SK-N-SH (cell line): ENCODE results near the gene KIF5C. TPM values are rescaled to one million over a fixed set of nuclear protein-coding genes. Genes with fewer than 3 reads are reported as not detected.

ENCODE experiments used
- CTCF ChIA-PET: fragments of 300-600, 350-600 bp; formaldehyde crosslinking; extraction: SDS; loops from one replicate; lab custom pipeline; 2021; lab: Yijun Ruan, JAX
- POLR2A ChIA-PET: fragments of 350-600 bp; sonication (Branson Sonifier 250); formaldehyde crosslinking; extraction: SDS; loops from one replicate; lab custom pipeline; 2020; ENCODE audit warnings: antibody characterized with exemption, inconsistent platforms; lab: Yijun Ruan, JAX
- DNase-seq: peaks from one replicate; pipeline ENCODE4 v3.0.0; 2012
- H2AFZ ChIP-seq: fragments of 200-600 bp; sonication (generic); 2 replicates; pipeline ENCODE4 v1.8.1; 2016; ENCODE audit warnings: antibody characterized with exemption, mild to moderate bottlenecking, low read depth
- H3F3A ChIP-seq: fragments of 200-600 bp; sonication (generic); replicated peaks from 2 replicates; pipeline ENCODE3; 2016; ENCODE audit warnings: antibody characterized with exemption, mild to moderate bottlenecking; ENCODE audit not compliant: insufficient read depth
- H3K27ac ChIP-seq, 2 experiments: fragments of 200-500 bp in 1 of 2; fragments of 200-600 bp in 1 of 2; sonication (Bioruptor generic) in 1 of 2; sonication (generic), shearing (Covaris generic) in 1 of 2; 2 replicates each; pipeline versions ENCODE4 v1.5.1 to v1.6.1; 2014 to 2016; ENCODE audit warnings: low read depth in 2 of 2, inconsistent platforms in 1 of 2, low read length in 1 of 2, mild to moderate bottlenecking in 1 of 2, mixed read lengths in 1 of 2
- H3K27me3 ChIP-seq: fragments of 200-600 bp; sonication (generic), shearing (Covaris generic); 2 replicates; pipeline ENCODE4 v1.6.1; 2016; ENCODE audit warnings: mixed run types; ENCODE audit not compliant: insufficient read depth
- H3K36me3 ChIP-seq, 2 experiments: fragments of 200-500 bp in 1 of 2; fragments of 200-600 bp in 1 of 2; sonication (Bioruptor generic) in 1 of 2; sonication (generic) in 1 of 2; replicated peaks in 1 of 2; 2 replicates each; pipeline versions ENCODE3 to v1.5.1; 2014 to 2016; ENCODE audit warnings: low read length in 1 of 2, mild to moderate bottlenecking in 1 of 2; ENCODE audit not compliant: insufficient read depth in 2 of 2, control insufficient read depth in 1 of 2
- H3K4me1 ChIP-seq, 2 experiments: fragments of 200-500 bp in 1 of 2; fragments of 200-600 bp in 1 of 2; sonication (Bioruptor generic) in 1 of 2; sonication (generic), shearing (Covaris generic) in 1 of 2; 2 replicates each; pipeline versions ENCODE4 v1.5.1 to v1.6.1; 2014 to 2016; ENCODE audit warnings: low read depth in 1 of 2, low read length in 1 of 2, mixed run types in 1 of 2; ENCODE audit not compliant: insufficient read depth in 2 of 2, control insufficient read depth in 1 of 2
- H3K4me2 ChIP-seq: fragments of 200-600 bp; sonication (generic), shearing (Covaris generic); 2 replicates; pipeline ENCODE4 v1.6.1; 2017; ENCODE audit warnings: mixed run types
- H3K4me3 ChIP-seq, 2 experiments: fragments of 200-500 bp in 1 of 2; fragments of 200-600 bp in 1 of 2; sonication (Bioruptor generic) in 1 of 2; sonication (generic), shearing (Covaris generic) in 1 of 2; 2 replicates each; pipeline versions ENCODE4 v1.5.1 to v1.8.1; 2014 to 2016; ENCODE audit warnings: low read depth in 2 of 2, inconsistent platforms in 1 of 2, low read length in 1 of 2, mild to moderate bottlenecking in 1 of 2, mixed read lengths in 1 of 2, moderate library complexity in 1 of 2
- H3K79me2 ChIP-seq: fragments of 200-600 bp; sonication (generic); 2 replicates; pipeline ENCODE4 v1.8.1; 2017; ENCODE audit warnings: mild to moderate bottlenecking; ENCODE audit not compliant: insufficient read depth
- H3K9ac ChIP-seq: fragments of 200-600 bp; sonication (generic); 2 replicates; pipeline ENCODE4 v1.6.1; 2017; ENCODE audit warnings: mixed run types
- H3K9me2 ChIP-seq: fragments of 200-600 bp; sonication (generic); 2 replicates; pipeline ENCODE4 v1.6.1; 2017; ENCODE audit warnings: mixed run types
- H3K9me3 ChIP-seq: fragments of 200-600 bp; sonication (generic); 2 replicates; pipeline ENCODE4 v1.6.1; 2017; ENCODE audit warnings: mixed run types, mild to moderate bottlenecking, moderate library complexity
- H4K20me1 ChIP-seq: fragments of 200-600 bp; sonication (generic); 2 replicates; pipeline ENCODE4 v1.6.1; 2017; ENCODE audit warnings: mild to moderate bottlenecking, mixed run types; ENCODE audit not compliant: insufficient read depth
- ELF1 ChIP-seq: IDR thresholded peaks from 2 replicates; pipeline ENCODE4 v1.4.0; 2012
- EP300 ChIP-seq, 2 experiments: IDR thresholded peaks; 2 replicates each; pipeline versions ENCODE4 v1.4.0 to v1.6.1; 2012; ENCODE audit warnings: borderline replicate concordance in 1 of 2, low read depth in 1 of 2, low read length in 1 of 2
- EZH2phosphoT487 ChIP-seq: fragments of 200-600 bp; sonication (generic); IDR thresholded peaks from 2 replicates; pipeline ENCODE4 v1.6.1; 2017; ENCODE audit warnings: low read depth, mixed run types, mild to moderate bottlenecking, antibody characterized with exemption, moderate library complexity, borderline replicate concordance
- FOSL2 ChIP-seq: IDR thresholded peaks from 2 replicates; pipeline ENCODE4 v1.4.0; 2012; ENCODE audit warnings: low read depth, mild to moderate bottlenecking, moderate library complexity, borderline replicate concordance
- GATA2 ChIP-seq: sonication (generic); formaldehyde crosslinking; IDR thresholded peaks from 2 replicates; pipeline ENCODE4 v1.5.0; 2020; ENCODE audit warnings: mild to moderate bottlenecking, missing genetic modification reagents
- MEF2A ChIP-seq: IDR thresholded peaks from 2 replicates; pipeline ENCODE4 v1.4.0; 2012; ENCODE audit warnings: low read depth, borderline replicate concordance
- MXI1 ChIP-seq: IDR thresholded peaks from 2 replicates; pipeline ENCODE4 v1.6.1; 2012; ENCODE audit warnings: mild to moderate bottlenecking, low read depth, low read length, improper control_type of control experiment
- NRF1 ChIP-seq: IDR thresholded peaks from 2 replicates; pipeline ENCODE4 v1.6.1; 2012; ENCODE audit warnings: low read depth, mild to moderate bottlenecking, low read length
- RAD21 ChIP-seq: IDR thresholded peaks from 2 replicates; pipeline ENCODE4 v1.6.1; 2012; ENCODE audit warnings: mild to moderate bottlenecking, low read length
- RCOR1 ChIP-seq: fragments of 150-350 bp; IDR thresholded peaks from 2 replicates; pipeline ENCODE4 v1.6.1; 2017; ENCODE audit warnings: antibody characterized with exemption, low read length
- RFX5 ChIP-seq: IDR thresholded peaks from 2 replicates; pipeline ENCODE4 v1.6.1; 2012; ENCODE audit warnings: mild to moderate bottlenecking, improper control_type of control experiment, low read length
- RXRA ChIP-seq: IDR thresholded peaks from 2 replicates; pipeline ENCODE4 v1.4.0; 2012; ENCODE audit warnings: low read depth, mild to moderate bottlenecking, borderline replicate concordance
- TAF1 ChIP-seq: IDR thresholded peaks from 2 replicates; pipeline ENCODE4 v1.6.1; 2012; ENCODE audit warnings: low read depth, mild to moderate bottlenecking, low read length, moderate library complexity, borderline replicate concordance
- YY1 ChIP-seq: IDR thresholded peaks from 2 replicates; pipeline ENCODE4 v1.4.0; 2012; ENCODE audit warnings: low read depth, mild to moderate bottlenecking
- WGBS: methylation state at CpG from one replicate; pipeline ENCODE4 v1.1.6; 2017; ENCODE audit warnings: low lambda C conversion rate; 5-methylcytosine and 5-hydroxymethylcytosine counted together
- polyA plus RNA-seq, 3 experiments: library from polyadenylated mRNA; depleted of rRNA; stranded (reverse); fragments of >200 nt; gene quantifications; 2 replicates each; pipeline ENCODE4 v1.2.3, GENCODE V29; 2012
- TF ChIP-seq, protein P1 (sequence below): fragments of 150-350 bp; IDR thresholded peaks from 2 replicates; pipeline ENCODE4 v1.6.1; 2016; ENCODE audit warnings: mild to moderate bottlenecking, low read depth, low read length
- TF ChIP-seq, protein P2 (sequence below): IDR thresholded peaks from 2 replicates; pipeline ENCODE4 v1.4.0; 2012; ENCODE audit warnings: low read depth
- TF ChIP-seq, protein P3 (sequence below): IDR thresholded peaks from 2 replicates; pipeline ENCODE4 v1.4.0; 2012; ENCODE audit warnings: low read depth, borderline replicate concordance
- TF ChIP-seq, protein P4 (sequence below): fragments of 200-600 bp; sonication (generic); IDR thresholded peaks from 2 replicates; pipeline ENCODE4 v1.6.1; 2017; ENCODE audit warnings: antibody characterized with exemption, mild to moderate bottlenecking, moderate library complexity

The KIF5C gene
- polyA plus RNA-seq, 1 of the 3 experiments (the other 2 are of a cell fraction): 3.9 TPM

DNA sequence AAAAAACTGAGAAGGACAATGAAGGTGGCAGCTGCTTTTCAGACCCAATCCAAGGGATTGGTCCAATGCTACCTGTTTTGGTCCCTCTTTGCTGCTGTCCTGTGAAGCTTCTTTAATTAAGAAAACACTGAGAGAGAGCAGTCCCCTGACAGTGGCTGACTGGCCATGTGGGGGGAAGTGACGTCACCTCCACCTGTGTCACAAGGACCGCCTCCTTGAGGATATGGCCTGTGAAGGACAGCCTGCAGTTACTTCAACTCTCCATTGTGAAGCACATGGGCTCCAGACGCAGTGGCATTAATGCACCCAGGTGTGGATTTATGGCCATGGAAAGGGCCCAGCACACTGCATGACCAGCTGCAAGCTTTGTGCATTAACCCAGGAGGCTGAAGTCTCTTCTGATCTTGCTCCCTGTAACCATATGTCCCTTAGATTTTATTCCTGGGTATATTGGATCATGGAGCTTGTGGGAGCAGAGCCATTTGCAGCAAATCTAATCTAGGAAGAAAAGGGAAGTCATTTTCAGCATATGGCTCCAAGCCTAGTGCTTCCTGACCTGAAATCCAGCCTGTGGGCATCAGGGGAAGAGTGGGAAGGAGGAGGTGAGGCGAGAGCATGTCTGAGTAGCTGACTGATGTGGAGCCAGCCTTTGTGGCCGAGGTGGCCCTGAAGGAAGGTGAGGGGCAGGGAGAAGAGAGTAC lies 32.2 kb downstream of the KIF5C start:
- Histone ChIP-seq H3K36me3 (no peaks in the 10 kb centered on the region), H2AFZ (no peak overlapping the region), H3K9ac (no peak overlapping the region), H3K4me3 (no peak overlapping the region), H3K27ac (peak overlapping the region in 1 of 2 experiments; percentile 60; a peak in 2 of 4 replicates), H3K4me1 (peaks cover 0 to 18% of the 10 kb centered on the region in 2 experiments; a peak in 1 of 4 replicates), H3K9me2 (no peaks in the 10 kb centered on the region), H3F3A (no peaks in the 10 kb centered on the region), H3K27me3 (no peaks in the 10 kb centered on the region), H3K4me2 (no peak overlapping the region), H3K9me3 (no peaks in the 10 kb centered on the region), H4K20me1 (no peaks in the 10 kb centered on the region), H3K79me2 (no peaks in the 10 kb centered on the region)
- DNase-seq: no peak
- no peak for TF ChIP-seq RXRA
- TF ChIP-seq, protein P1, sequence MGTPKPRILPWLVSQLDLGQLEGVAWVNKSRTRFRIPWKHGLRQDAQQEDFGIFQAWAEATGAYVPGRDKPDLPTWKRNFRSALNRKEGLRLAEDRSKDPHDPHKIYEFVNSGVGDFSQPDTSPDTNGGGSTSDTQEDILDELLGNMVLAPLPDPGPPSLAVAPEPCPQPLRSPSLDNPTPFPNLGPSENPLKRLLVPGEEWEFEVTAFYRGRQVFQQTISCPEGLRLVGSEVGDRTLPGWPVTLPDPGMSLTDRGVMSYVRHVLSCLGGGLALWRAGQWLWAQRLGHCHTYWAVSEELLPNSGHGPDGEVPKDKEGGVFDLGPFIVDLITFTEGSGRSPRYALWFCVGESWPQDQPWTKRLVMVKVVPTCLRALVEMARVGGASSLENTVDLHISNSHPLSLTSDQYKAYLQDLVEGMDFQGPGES: no peak
- no peak for TF ChIP-seq NRF1
- no peak for TF ChIP-seq EZH2phosphoT487
- no peak for TF ChIP-seq EP300 (IDR thresholded peaks at IDR 0.05; ENCODE audit: borderline replicate concordance in 1 of 2, low read depth in 1 of 2, low read length in 1 of 2)
- no peak for TF ChIP-seq RCOR1
- TF ChIP-seq RAD21: no peak
- TF ChIP-seq, protein P2, sequence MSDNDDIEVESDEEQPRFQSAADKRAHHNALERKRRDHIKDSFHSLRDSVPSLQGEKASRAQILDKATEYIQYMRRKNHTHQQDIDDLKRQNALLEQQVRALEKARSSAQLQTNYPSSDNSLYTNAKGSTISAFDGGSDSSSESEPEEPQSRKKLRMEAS: no peak
- TF ChIP-seq TAF1: no peak
- TF ChIP-seq, protein P3, sequence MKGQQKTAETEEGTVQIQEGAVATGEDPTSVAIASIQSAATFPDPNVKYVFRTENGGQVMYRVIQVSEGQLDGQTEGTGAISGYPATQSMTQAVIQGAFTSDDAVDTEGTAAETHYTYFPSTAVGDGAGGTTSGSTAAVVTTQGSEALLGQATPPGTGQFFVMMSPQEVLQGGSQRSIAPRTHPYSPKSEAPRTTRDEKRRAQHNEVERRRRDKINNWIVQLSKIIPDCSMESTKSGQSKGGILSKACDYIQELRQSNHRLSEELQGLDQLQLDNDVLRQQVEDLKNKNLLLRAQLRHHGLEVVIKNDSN: no peak
- TF ChIP-seq MXI1: no peak
- no peak for TF ChIP-seq FOSL2
- no peak for TF ChIP-seq MEF2A
- TF ChIP-seq, protein P4, sequence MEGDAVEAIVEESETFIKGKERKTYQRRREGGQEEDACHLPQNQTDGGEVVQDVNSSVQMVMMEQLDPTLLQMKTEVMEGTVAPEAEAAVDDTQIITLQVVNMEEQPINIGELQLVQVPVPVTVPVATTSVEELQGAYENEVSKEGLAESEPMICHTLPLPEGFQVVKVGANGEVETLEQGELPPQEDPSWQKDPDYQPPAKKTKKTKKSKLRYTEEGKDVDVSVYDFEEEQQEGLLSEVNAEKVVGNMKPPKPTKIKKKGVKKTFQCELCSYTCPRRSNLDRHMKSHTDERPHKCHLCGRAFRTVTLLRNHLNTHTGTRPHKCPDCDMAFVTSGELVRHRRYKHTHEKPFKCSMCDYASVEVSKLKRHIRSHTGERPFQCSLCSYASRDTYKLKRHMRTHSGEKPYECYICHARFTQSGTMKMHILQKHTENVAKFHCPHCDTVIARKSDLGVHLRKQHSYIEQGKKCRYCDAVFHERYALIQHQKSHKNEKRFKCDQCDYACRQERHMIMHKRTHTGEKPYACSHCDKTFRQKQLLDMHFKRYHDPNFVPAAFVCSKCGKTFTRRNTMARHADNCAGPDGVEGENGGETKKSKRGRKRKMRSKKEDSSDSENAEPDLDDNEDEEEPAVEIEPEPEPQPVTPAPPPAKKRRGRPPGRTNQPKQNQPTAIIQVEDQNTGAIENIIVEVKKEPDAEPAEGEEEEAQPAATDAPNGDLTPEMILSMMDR: no peak
- TF ChIP-seq RFX5: no peak
- TF ChIP-seq ELF1: no peak
- no peak for TF ChIP-seq GATA2 (CRISPR knock-in tag)
- no peak for TF ChIP-seq YY1
- 71% methylated on average over 5 of the region's 5 CpGs for WGBS
- POLR2A ChIA-PET: interaction anchor here (0.9 kb wide), 1 partner anchor 63 kb away, joined by 3 read pairs; no protein-coding TSS in a partner anchor
- CTCF ChIA-PET: interaction anchor here (1.0 kb wide), 1 partner anchor 83 kb away, joined by 4 read pairs; no protein-coding TSS in a partner anchor
